ENCODE measurements around the gene SV2A. TPM values are rescaled to one million over a fixed set of nuclear protein-coding genes. Genes with fewer than 3 reads are reported as not detected.

The SV2A gene
- total RNA-seq, 1 experiment from 2014 or later = not detected

DNA sequence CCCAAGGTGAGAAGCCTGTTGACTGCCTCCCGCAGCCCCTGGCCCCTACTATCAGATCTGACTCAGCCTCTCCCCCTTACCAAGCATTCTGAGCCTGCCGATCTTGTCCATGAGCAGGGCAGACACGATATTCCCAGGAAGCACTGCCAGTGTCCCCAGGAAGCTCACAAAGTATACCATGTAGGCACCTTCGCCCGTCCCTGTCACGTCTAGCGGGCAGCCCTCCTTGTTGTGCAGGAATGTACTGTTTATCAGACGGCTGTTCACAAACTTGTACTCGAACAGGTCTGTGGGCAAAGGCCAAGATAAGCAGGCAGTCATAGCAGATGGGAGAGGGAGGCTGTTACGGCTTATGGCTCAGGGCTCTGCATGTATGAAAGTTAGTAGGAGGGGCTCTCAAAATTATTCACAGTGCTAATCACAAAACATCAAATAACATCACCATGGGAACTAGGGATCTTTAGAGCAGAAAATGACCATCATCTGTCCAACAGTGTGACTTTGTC is 11.0 kb downstream of the SV2A start:
- Histone ChIP-seq H2AFZ (ENCODE audit: low read length) (no peak overlapping the region), H3K9ac (ENCODE audit: low read length) (no peak overlapping the region), H3K4me3 (ENCODE audit: low read length) (no peak overlapping the region), H3F3A (ENCODE audit: low read length, unreplicated experiment) (no peaks in the 10 kb centered on the region), H3K36me3 (ENCODE audit: low read depth, low read length) (no peaks in the 10 kb centered on the region), H3K9me3 (ENCODE audit: low read length) (no peaks in the 10 kb centered on the region), H3K4me1 (ENCODE audit: insufficient read depth, low read length) (no peaks in the 10 kb centered on the region), H4K20me1 (ENCODE audit: low read length) (no peaks in the 10 kb centered on the region), H3K27ac (ENCODE audit: low read length) (no peak overlapping the region), H3K79me2 (ENCODE audit: low read length) (no peaks in the 10 kb centered on the region), H3K27me3 (ENCODE audit: low read length) (no peaks in the 10 kb centered on the region), H3K4me2 (ENCODE audit: low read length) (no peak overlapping the region), H3K9me2 (replicated peaks; ENCODE audit: low read length) (no peaks in the 10 kb centered on the region)
- BruUV-seq (replicated peaks) = no TSS peak
- TF ChIP-seq EZH2phosphoT487 (IDR thresholded peaks at IDR 0.05; ENCODE audit: borderline replicate concordance, low read length) (no peak), EZH2 (IDR thresholded peaks at IDR 0.05; ENCODE audit: low read length, unreplicated experiment) (no peak)
- TF ChIP-seq, protein P1, sequence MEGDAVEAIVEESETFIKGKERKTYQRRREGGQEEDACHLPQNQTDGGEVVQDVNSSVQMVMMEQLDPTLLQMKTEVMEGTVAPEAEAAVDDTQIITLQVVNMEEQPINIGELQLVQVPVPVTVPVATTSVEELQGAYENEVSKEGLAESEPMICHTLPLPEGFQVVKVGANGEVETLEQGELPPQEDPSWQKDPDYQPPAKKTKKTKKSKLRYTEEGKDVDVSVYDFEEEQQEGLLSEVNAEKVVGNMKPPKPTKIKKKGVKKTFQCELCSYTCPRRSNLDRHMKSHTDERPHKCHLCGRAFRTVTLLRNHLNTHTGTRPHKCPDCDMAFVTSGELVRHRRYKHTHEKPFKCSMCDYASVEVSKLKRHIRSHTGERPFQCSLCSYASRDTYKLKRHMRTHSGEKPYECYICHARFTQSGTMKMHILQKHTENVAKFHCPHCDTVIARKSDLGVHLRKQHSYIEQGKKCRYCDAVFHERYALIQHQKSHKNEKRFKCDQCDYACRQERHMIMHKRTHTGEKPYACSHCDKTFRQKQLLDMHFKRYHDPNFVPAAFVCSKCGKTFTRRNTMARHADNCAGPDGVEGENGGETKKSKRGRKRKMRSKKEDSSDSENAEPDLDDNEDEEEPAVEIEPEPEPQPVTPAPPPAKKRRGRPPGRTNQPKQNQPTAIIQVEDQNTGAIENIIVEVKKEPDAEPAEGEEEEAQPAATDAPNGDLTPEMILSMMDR (conservative IDR thresholded peaks at IDR 0.05; ENCODE audit: low read depth, low read length) = no peak
- ChIA-PET CTCF (no interaction called here), POLR2A (ENCODE audit: unreplicated experiment) (no interaction called here)
- intact Hi-C loops (cut with micrococcal nuclease) = no loop called here
- ATAC-seq = no peak
- DNase-seq = no peak

DNA sequence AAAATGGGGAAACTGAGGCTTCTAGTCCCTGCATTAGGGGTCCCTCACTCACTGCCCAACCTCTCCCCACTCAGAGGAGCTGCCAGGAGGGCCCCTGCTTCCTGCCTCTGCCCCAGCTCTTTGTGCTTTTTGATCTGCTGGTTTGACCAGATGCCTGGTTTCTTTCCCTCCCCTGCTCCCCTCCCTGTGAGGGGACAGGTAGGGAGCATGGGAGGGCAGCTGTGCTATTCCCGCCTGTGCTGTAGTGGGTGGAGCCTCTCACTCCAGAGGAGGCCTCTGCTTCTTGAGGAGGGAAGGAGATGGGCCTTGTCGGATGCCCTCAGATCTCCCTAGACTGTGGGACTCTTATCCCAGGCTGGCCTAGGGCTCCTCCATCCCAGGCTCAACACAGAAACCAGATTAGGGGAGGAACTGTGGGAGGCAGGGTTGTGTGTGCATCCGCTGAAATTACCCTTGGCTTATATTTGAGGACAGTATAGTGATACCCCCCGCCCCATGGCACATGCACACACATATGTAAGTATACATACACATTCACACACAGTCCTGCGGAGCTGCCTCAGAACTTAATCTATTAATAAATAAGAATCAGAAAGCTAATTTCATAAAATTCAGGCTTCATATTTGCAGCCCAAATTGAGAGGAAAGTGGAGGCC is 13.7 kb downstream of the SV2A start:
- no peak overlapping the region for H3K27ac ChIP-seq (ENCODE audit: low read length)
- H3F3A ChIP-seq (ENCODE audit: low read length, unreplicated experiment) = no peaks in the 10 kb centered on the region
- no peak overlapping the region for H3K4me2 ChIP-seq (ENCODE audit: low read length)
- no peak for TF ChIP-seq EZH2phosphoT487 (IDR thresholded peaks at IDR 0.05; ENCODE audit: borderline replicate concordance, low read length)
- TF ChIP-seq EZH2 (IDR thresholded peaks at IDR 0.05; ENCODE audit: low read length, unreplicated experiment) = no peak
- TF ChIP-seq, protein P1 (conservative IDR thresholded peaks at IDR 0.05; ENCODE audit: low read depth, low read length) = no peak
- CTCF ChIA-PET = no interaction called here
- peaks cover 7% of the 10 kb centered on the region; the same call in 1 of the 2 replicates for H3K4me1 ChIP-seq (ENCODE audit: insufficient read depth, low read length)
- DNase-seq = no peak
- no peak for ATAC-seq
- H3K36me3 ChIP-seq (ENCODE audit: low read depth, low read length) = no peaks in the 10 kb centered on the region
- H3K9ac ChIP-seq (ENCODE audit: low read length) = no peak overlapping the region
- peaks cover 5% of the 10 kb centered on the region; the same call in 1 of the 2 replicates for H3K79me2 ChIP-seq (ENCODE audit: low read length)
- no peaks in the 10 kb centered on the region for H3K9me3 ChIP-seq (ENCODE audit: low read length)
- BruUV-seq (replicated peaks) = no TSS peak
- H2AFZ ChIP-seq (ENCODE audit: low read length) = no peak overlapping the region
- intact Hi-C loops (cut with micrococcal nuclease) = no loop called here
- no peaks in the 10 kb centered on the region for H4K20me1 ChIP-seq (ENCODE audit: low read length)
- H3K27me3 ChIP-seq (ENCODE audit: low read length) = no peaks in the 10 kb centered on the region
- POLR2A ChIA-PET (ENCODE audit: unreplicated experiment) = interaction anchor here (0.6 kb wide), 1 partner anchor 283 kb away, joined by 7 read pairs; no protein-coding TSS in a partner anchor
- no peak overlapping the region for H3K4me3 ChIP-seq (ENCODE audit: low read length)
- H3K9me2 ChIP-seq (replicated peaks; ENCODE audit: low read length) = no peaks in the 10 kb centered on the region
